Neural cell (in vitro differentiated cells): ENCODE measurements around the gene PAIP2. TPM values are rescaled to one million over a fixed set of nuclear protein-coding genes. Genes with fewer than 3 reads are reported as not detected.

ENCODE experiments used
- H2AFZ ChIP-seq: fragments of 200-600, 300-800 bp; sonication (generic), shearing (Covaris generic); 2 replicates; pipeline ENCODE4 v1.6.0; 2014; ENCODE audit warnings: low read depth, mild to moderate bottlenecking, antibody characterized with exemption, low read length, moderate library complexity
- H3F3A ChIP-seq: fragments of 200-600 bp; shearing (Covaris generic); 2 replicates; pipeline ENCODE4 v1.6.1; 2016; ENCODE audit warnings: mild to moderate bottlenecking, moderate library complexity, mixed read lengths, antibody characterized with exemption, low read length; ENCODE audit not compliant: insufficient read depth, poor library complexity, severe bottlenecking
- H3K27ac ChIP-seq: fragments of 200-600, 300-800 bp; sonication (generic), shearing (Covaris generic); 2 replicates; pipeline ENCODE4 v1.5.1; 2014; ENCODE audit warnings: mild to moderate bottlenecking, low read length, moderate library complexity
- H3K27me3 ChIP-seq: fragments of 300-800, 200-600 bp; sonication (generic), shearing (Covaris generic); 2 replicates; pipeline ENCODE4 v1.6.0; 2014; ENCODE audit warnings: mild to moderate bottlenecking, low read depth, low read length, moderate library complexity; ENCODE audit not compliant: insufficient read depth
- H3K36me3 ChIP-seq: fragments of 300-800, 200-600 bp; sonication (generic), shearing (Covaris generic); 2 replicates; pipeline ENCODE4 v1.5.1; 2014; ENCODE audit warnings: mild to moderate bottlenecking, antibody characterized with exemption, low read length, moderate library complexity; ENCODE audit not compliant: insufficient read depth
- H3K4me2 ChIP-seq: fragments of 300-800, 200-600 bp; sonication (generic), shearing (Covaris generic); 2 replicates; pipeline ENCODE4 v1.6.0; 2014; ENCODE audit warnings: mild to moderate bottlenecking, low read length
- H3K4me3 ChIP-seq: fragments of 300-800, 200-600 bp; sonication (generic), shearing (Covaris generic); 2 replicates; pipeline ENCODE4 v1.5.1; 2014; ENCODE audit warnings: mild to moderate bottlenecking, low read length, moderate library complexity
- H3K79me2 ChIP-seq: fragments of 200-600 bp; shearing (Covaris generic); replicated peaks from 2 replicates; pipeline ENCODE4 v1.6.0; 2014; ENCODE audit warnings: mild to moderate bottlenecking, low read length, moderate library complexity; ENCODE audit not compliant: insufficient read depth
- H3K9ac ChIP-seq: fragments of 300-800, 200-600 bp; sonication (generic), shearing (Covaris generic); 2 replicates; pipeline ENCODE4 v1.6.1; 2016; ENCODE audit warnings: mild to moderate bottlenecking, low read length, mixed read lengths
- H3K9me2 ChIP-seq: fragments of 200-600 bp; shearing (Covaris generic); 2 replicates; pipeline ENCODE4 v1.6.1; 2016; ENCODE audit warnings: mild to moderate bottlenecking, low read length, mixed read lengths; ENCODE audit not compliant: insufficient read depth
- H3K9me3 ChIP-seq: fragments of 200-600, 300-800 bp; sonication (generic), shearing (Covaris generic); 2 replicates; pipeline ENCODE4 v1.6.1; 2016; ENCODE audit warnings: mild to moderate bottlenecking, mixed run types, low read length, moderate library complexity, mixed read lengths
- H4K20me1 ChIP-seq: fragments of 200-600 bp; shearing (Covaris generic); 2 replicates; pipeline ENCODE4 v1.6.1; 2016; ENCODE audit warnings: mild to moderate bottlenecking, mixed run types; ENCODE audit not compliant: insufficient read depth
- CTCF ChIP-seq: fragments of 450-650 bp; IDR thresholded peaks from 2 replicates; pipeline ENCODE4 v1.5.1; 2014; ENCODE audit warnings: antibody characterized with exemption, mild to moderate bottlenecking, moderate library complexity; ENCODE audit not compliant: poor library complexity, severe bottlenecking
- EP300 ChIP-seq: fragments of 450-650 bp; conservative IDR thresholded peaks from 2 replicates; pipeline ENCODE4 v1.6.1; 2014; ENCODE audit warnings: antibody characterized with exemption, mild to moderate bottlenecking, moderate library complexity; ENCODE audit not compliant: poor library complexity, severe bottlenecking
- EZH2 ChIP-seq: fragments of 200-600, 300-800 bp; shearing (Covaris generic), sonication (generic); IDR thresholded peaks from 2 replicates; pipeline ENCODE4 v1.6.1; 2014; ENCODE audit warnings: antibody characterized with exemption, low read length, borderline replicate concordance, mild to moderate bottlenecking; ENCODE audit not compliant: insufficient read depth, poor library complexity, severe bottlenecking
- MXI1 ChIP-seq: fragments of 450-650 bp; conservative IDR thresholded peaks from 2 replicates; pipeline ENCODE4 v1.6.1; 2014; ENCODE audit warnings: antibody characterized with exemption, mild to moderate bottlenecking; ENCODE audit not compliant: poor library complexity, severe bottlenecking
- POLR2AphosphoS5 ChIP-seq: IDR thresholded peaks from 2 replicates; pipeline ENCODE4 v1.6.1; 2012
- RAD21 ChIP-seq: fragments of 450-650 bp; conservative IDR thresholded peaks from 2 replicates; pipeline ENCODE4 v1.6.1; 2014; ENCODE audit warnings: antibody characterized with exemption, mild to moderate bottlenecking, moderate library complexity
- REST ChIP-seq: IDR thresholded peaks from 2 replicates; pipeline ENCODE4 v1.6.1; 2012; ENCODE audit warnings: borderline replicate concordance
- SMC3 ChIP-seq: fragments of 450-650 bp; conservative IDR thresholded peaks from 2 replicates; pipeline ENCODE4 v1.6.1; 2014; ENCODE audit warnings: antibody characterized with exemption, mild to moderate bottlenecking, moderate library complexity; ENCODE audit not compliant: poor library complexity
- TAF1 ChIP-seq: IDR thresholded peaks from 2 replicates; pipeline ENCODE4 v1.6.1; 2012; ENCODE audit warnings: low read depth
- polyA plus RNA-seq: library from polyadenylated mRNA; depleted of rRNA; stranded (reverse); fragments of >200 nt; gene quantifications from 2 replicates; pipeline ENCODE4 v1.2.3, GENCODE V29; 2014

Gene PAIP2
- polyA plus RNA-seq, 1 donor from 2014 or later, result 201 TPM

GRCh38 chr5:139378941-139379361, 37.3 kb downstream of the PAIP2 start:
- no peaks in the 10 kb centered on the region for H3K36me3 ChIP-seq
- no peaks in the 10 kb centered on the region for H3K9me2 ChIP-seq
- no peak overlapping the region for H3K9ac ChIP-seq
- H3K27me3 ChIP-seq, result no peaks in the 10 kb centered on the region
- H3K9me3 ChIP-seq, result no peaks in the 10 kb centered on the region
- H4K20me1 ChIP-seq, result no peaks in the 10 kb centered on the region
- H3K79me2 ChIP-seq, result no peaks in the 10 kb centered on the region
- TF ChIP-seq TAF1 (no peak), CTCF (no peak), RAD21 (no peak), EP300 (no peak), SMC3 (no peak), POLR2AphosphoS5 (no peak), REST (no peak), MXI1 (no peak), EZH2 (no peak)
- no peak overlapping the region for H3K4me2 ChIP-seq
- no peak overlapping the region for H3K27ac ChIP-seq
- no peak overlapping the region for H3K4me3 ChIP-seq
- no peak overlapping the region for H2AFZ ChIP-seq
- H3F3A ChIP-seq, result no peaks in the 10 kb centered on the region

GRCh38 chr5:139379626-139380449, 38.2 kb downstream of the PAIP2 start:
- H3K9me2 ChIP-seq, result no peaks in the 10 kb centered on the region
- TF ChIP-seq SMC3 (no peak), REST (no peak), MXI1 (no peak), CTCF (no peak), RAD21 (no peak), EZH2 (no peak), EP300 (no peak), TAF1 (no peak), POLR2AphosphoS5 (no peak)
- H3K27me3 ChIP-seq, result no peaks in the 10 kb centered on the region
- no peak overlapping the region for H3K9ac ChIP-seq
- no peak overlapping the region for H3K4me3 ChIP-seq
- no peak overlapping the region for H3K27ac ChIP-seq
- no peak overlapping the region for H3K4me2 ChIP-seq
- no peak overlapping the region for H2AFZ ChIP-seq
- H4K20me1 ChIP-seq, result no peaks in the 10 kb centered on the region
- H3K9me3 ChIP-seq, result no peaks in the 10 kb centered on the region
- no peaks in the 10 kb centered on the region for H3F3A ChIP-seq
- H3K79me2 ChIP-seq, result no peaks in the 10 kb centered on the region
- H3K36me3 ChIP-seq, result no peaks in the 10 kb centered on the region
